ENCODE data around the gene FAM83C. TPM values are rescaled to one million over a fixed set of nuclear protein-coding genes. Genes with fewer than 3 reads are reported as not detected.
A peak's percentile ranks its signal among the peaks of the same experiment; 100 is the strongest.

The FAM83C gene
- total RNA-seq, 4 donors from 2014 or later, result 54.4 to 85.7 (median 68.6) TPM

- 85 to 86% methylated on average over 5 of the region's 5 CpGs for WGBS, 2 donors
- no peak for TF ChIP-seq CTCF (IDR thresholded peaks at IDR 0.05)
- TF ChIP-seq POLR2A (IDR thresholded peaks at IDR 0.05), result no peak
- DNase-seq (ENCODE audit: low spot score in 2 of 2), result no peak
- no peak overlapping the region for H3K4me3 ChIP-seq (ENCODE audit: low read depth, poor library complexity, severe bottlenecking)
- intact Hi-C loops (cut with DNase I; ENCODE audit: low total_unique reads), result no loop called here
Measured at GRCh38 chr20:35334311-35335101, 42.3 kb upstream of the FAM83C start.

- intact Hi-C loops (cut with DNase I; ENCODE audit: low total_unique reads), result no loop called here
- no peak for DNase-seq (ENCODE audit: low spot score in 2 of 2)
- no peak overlapping the region for H3K4me3 ChIP-seq (ENCODE audit: low read depth, poor library complexity, severe bottlenecking)
- no peak for TF ChIP-seq CTCF (IDR thresholded peaks at IDR 0.05)
- no peak for TF ChIP-seq POLR2A (IDR thresholded peaks at IDR 0.05)
- 57 to 64% methylated on average over 4 of the region's 4 CpGs for WGBS, 2 donors
Measured at GRCh38 chr20:35333606-35334005, 41.4 kb upstream of the FAM83C start.

- H3K4me3 ChIP-seq (ENCODE audit: low read depth, poor library complexity, severe bottlenecking), result no peak overlapping the region
- no peak for DNase-seq (ENCODE audit: low spot score in 2 of 2)
- WGBS, 2 donors, result 86 to 93% methylated on average over 5 of the region's 5 CpGs
- TF ChIP-seq CTCF (IDR thresholded peaks at IDR 0.05) (no peak), POLR2A (IDR thresholded peaks at IDR 0.05) (no peak)
- intact Hi-C loops (cut with DNase I; ENCODE audit: low total_unique reads), result no loop called here
Measured at GRCh38 chr20:35332540-35333200, 40.4 kb upstream of the FAM83C start.

GRCh38 chr20:35329435-35330139, 37.4 kb upstream of the FAM83C start:
- DNase-seq (ENCODE audit: low spot score in 2 of 2), result peak in 1 of 2 donors; percentile 47
- WGBS, 2 donors, result 55 to 61% methylated on average over 4 of the region's 4 CpGs
- no peak overlapping the region for H3K4me3 ChIP-seq (ENCODE audit: low read depth, poor library complexity, severe bottlenecking)
- TF ChIP-seq POLR2A (IDR thresholded peaks at IDR 0.05), result no peak
- no peak for TF ChIP-seq CTCF (IDR thresholded peaks at IDR 0.05)
- intact Hi-C loops (cut with DNase I; ENCODE audit: low total_unique reads), result no loop called here

- H3K4me3 ChIP-seq (ENCODE audit: low read depth, poor library complexity, severe bottlenecking), result no peak overlapping the region
- TF ChIP-seq CTCF (IDR thresholded peaks at IDR 0.05), result no peak
- TF ChIP-seq POLR2A (IDR thresholded peaks at IDR 0.05), result no peak
- DNase-seq (ENCODE audit: low spot score in 2 of 2), result no peak
- intact Hi-C loops (cut with DNase I; ENCODE audit: low total_unique reads), result no loop called here
- WGBS, 2 donors, result 65 to 81% methylated on average over 4 of the region's 4 CpGs
Measured at GRCh38 chr20:35328689-35329088, 36.5 kb upstream of the FAM83C start.
